T1000 (cell line): ENCODE data around the gene AUTS2.

Experiments
- DNase-seq: peaks from one replicate; lab custom pipeline; 2025; ENCODE audit warnings: mixed read lengths; lab: John Stamatoyannopoulos, UW

AUTS2 gene

DNA sequence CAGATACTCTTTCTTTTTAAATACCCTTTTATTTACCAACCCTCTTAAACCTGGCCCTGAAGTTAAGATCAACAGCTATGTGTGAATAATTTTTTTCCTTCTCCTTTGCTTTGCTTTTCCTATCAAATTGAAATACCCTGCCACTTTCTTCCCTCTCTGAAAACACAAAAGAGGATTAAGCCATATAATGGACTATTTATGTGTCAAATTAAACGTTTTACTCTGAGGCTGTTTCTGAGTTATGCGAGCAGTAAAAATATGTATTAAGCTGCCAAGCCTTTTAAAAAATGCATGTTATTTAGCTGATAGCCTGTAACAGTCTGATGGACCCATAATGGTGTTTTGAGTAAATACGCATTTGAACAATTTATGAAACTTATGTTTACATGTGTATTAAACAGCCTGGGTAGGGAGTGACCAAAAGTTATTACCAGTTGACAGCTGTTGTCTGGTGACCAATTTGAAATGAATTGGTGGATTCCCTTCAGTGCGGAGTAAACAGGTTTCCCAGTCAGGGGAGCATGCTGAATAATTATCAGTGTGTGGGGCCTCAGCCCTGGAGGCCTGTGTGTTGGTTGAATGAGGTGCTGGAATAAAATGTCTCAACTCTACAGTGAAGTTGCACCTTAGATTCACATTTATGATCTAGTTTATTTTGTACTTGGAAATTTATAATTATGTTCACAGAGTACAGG is 89.6 kb downstream of the AUTS2 start:
- DNase-seq = no peak

DNA sequence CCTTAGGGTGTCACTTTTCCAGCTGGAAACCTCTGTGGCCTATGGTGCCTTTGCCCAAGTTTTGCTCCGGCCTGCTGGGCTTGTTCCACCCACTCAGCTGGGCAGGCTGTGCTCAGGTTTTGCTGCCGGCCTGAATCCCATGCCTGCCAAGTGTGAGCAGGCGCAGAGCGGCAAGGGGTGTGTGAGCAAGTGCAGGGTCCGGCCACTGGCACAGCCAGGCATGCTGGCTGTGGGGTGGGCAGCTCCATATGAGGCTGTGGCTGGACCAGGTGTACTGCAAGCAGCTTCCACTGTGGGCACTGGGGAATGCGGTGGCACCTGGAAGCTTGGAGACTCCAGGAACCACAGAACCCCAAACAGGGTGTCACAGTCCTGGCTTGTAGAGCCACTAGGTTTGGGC is 92.1 kb downstream of the AUTS2 start:
- DNase-seq = no peak

DNA sequence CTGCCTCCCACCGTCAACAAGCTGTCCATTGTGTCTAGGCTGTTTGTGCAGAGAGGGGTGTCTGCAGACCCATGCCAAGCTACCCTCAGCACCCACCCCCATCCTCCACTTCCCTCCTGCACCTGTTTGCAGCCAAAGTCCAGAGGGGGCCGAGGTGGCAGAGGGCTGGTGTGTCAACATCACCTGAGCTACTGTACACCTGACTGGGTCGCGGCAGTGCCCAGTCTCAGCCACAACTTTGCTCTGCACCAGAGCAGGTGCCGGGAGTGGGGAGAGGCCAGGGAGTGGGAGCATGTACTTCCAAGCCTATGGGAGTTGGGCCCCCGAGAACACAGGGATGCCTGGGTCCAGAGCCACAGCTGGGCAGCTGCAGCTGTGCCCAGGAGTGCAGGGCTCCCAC is 93.1 kb downstream of the AUTS2 start:
- DNase-seq = no peak

DNA sequence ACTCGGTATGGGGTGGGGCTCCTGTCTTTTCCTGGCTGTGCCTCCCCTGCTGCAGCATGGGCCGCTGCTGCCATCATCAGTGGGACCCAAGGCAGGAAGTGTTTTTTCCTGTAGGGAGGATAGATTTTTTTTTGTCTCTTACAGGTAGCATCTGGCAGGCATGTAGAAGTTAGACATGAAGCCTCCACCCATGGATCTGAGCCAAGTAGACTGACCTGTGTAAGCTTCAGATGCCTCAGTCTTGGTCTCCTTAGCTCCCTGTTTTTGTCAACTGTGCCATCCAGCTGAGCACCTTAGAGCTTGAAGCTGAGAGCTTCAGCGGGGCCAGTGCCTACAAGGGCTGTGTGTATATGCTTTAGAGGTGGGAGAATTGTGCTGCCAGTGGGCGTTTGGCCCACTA is 93.5 kb downstream of the AUTS2 start:
- DNase-seq = no peak

DNA sequence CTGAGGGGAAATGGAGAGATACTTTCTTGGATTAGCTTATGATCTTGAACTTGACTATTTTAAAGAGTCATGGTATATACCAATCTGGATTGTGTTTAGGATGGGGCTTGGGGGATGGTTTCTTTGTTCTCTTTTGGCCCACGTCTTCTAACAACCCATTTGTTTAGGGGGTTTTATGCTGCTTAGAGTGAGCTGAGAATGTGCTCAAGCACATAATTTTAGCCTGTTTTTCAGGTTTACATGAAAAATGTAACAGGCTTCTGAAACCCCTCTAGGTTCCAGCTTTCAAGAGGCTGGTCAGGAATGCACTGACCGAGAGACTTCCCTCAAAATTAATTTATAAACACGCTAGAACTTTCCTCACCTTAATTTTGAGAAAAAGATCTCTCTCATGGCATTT is 94.3 kb downstream of the AUTS2 start:
- DNase-seq = no peak

DNA sequence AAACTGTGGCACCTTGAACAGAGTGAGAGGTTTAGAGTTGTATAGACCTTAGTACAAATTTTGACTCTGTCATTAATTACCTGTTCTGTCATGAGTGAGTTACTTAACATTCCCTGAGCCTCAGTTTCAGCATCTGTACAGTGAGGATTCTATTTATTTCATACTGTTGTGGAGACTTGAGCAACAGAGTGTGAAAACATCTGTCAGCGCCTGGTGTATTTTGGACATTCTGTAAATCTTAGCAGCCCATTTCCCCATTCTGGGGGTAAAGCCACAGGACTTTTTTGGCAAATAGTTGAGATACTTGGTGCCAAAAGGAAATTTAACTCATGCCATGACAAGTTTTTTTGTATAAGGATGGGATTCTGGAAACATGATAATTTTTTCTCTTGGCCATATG is 94.8 kb downstream of the AUTS2 start:
- DNase-seq = no peak

DNA sequence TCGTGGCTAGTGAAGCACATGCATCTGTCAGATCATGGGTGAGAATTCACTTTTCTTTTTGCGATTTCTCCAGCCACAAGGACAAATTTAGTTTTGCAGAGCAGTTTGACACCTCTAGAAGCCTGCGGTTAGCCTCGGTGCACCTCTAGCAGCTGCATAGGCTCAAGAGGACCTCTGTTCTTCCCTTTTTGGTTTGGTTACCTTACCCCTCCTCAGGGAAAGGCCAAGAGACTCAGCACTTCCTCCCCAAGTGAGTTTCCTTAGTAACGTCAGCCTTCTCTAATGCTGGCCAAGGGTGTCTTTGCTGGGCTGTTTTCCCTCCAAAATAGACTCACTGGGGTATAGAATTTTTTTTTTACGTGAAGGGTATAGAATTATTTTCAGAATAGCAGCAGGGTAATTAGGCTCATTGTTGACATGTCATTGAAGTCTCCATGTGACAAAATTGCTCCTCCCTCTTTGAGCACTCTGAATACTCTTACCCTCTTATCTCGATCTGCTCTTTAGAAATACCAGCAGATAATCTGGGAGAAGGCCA is 97.8 kb downstream of the AUTS2 start:
- DNase-seq = no peak

DNA sequence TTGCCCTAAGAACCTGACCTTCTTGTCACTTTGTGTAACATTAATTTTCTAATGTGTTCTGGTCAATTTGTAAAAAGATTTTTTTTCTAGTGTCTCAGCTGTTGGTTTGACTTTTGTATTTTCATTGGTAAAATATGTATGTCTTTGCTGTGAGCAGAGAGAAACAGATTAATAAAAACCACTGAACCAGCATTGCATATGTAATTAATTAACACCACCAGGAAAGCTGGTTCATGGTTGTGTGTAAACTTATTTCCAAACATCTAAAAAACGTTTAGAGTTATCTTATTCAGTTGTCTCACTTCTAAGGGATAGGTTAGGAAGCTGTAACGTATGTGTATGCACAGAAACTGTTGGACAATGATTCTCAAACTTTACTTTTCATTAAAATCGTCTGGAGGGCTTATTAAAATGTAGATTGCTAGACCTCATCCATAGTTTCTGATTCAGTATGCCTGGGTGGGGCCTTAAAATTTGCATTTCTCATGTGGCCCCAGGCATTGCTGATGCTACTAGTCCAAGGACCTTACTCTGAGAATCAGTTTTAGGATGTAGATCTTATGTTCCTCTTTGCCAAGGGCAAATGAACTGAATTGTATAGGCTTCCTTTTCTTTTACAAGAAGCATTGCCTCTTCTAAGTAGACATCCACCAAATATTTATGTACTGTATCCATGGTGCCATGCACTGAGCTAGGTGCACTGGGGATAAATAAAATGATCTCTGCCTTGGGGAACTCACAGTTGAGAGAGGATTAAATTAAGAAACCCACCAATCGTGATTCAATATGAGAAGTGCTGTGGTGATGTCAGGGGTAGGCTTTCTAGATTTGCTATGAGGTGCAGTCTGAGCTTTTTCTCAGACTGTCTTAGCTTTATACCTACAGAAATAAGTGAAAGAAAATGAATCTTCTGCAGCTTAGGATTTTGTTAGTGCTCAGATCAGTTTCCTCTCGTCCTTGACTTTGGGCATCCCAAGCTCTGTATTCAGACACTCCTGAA is 98.7 kb downstream of the AUTS2 start:
- DNase-seq = no peak

DNA sequence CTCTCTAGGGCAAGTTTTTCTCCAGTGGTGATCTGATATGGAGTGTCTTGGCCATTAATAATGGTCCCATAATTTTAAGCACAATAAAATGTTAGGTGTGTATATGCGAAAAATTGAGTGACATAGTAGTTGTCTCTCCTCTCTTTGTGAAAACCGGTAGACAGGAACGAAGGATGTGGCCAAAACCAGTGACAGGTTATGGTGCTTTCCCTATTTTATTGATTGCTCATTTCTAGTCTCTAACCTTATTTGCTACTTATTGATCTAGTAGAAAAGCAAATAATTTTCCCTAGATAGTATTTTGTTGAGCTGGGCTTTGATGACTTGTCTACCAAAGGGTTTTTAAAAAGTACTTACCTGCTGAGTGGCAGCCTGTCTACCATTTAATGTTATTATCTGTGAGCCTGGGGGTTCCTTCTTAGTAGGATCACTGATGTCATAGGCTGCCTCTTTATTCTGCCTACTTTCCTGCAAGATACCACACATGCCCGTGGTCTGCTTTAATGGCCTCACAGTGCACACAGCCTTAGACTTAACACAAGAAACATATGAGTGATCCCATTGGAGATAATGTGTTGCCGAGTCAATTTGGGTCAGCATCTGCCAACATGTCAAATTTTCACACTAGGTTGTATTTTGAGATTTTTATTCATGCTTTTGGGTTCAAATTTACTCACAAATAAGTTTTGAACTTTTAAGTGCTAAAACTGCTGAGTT is 100.0 kb downstream of the AUTS2 start:
- no peak for DNase-seq

DNA sequence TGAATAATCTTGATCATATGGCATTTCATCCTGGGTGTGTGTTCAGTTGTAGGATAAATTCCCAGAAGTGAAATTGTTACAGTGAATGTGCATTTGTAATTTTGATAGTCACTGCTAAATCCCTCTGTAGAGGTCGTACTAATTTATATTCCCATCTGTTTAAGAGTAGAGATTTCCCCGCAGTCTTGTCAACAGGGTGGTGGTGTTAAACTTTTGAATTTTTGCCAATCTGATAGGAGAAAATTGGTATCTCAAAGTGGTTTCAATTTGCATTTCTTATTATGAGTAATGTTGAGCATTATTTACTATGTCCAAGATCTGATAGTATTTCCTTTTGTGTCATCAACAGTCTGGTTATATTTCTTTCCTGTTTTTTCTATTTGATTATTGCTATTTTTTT is 101.7 kb downstream of the AUTS2 start:
- no peak for DNase-seq

DNA sequence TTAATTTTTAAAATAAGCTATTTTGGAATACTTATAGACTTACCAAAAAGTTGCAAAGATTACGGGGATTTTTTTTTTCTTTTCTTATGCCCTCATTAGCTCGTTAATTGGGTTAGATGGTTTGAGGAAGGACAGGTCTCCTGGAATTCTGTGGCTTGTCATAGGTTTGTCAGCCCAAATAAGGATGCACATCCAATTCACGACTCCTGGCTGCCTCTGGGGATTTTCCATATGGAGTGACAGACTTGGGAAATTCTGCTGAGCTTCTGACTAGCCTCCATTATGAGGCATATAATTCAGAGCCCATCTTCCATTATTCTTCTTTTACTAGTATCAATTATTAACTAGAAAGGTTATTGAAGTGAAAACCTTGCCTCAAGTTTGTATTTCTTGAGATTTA is 102.1 kb downstream of the AUTS2 start:
- no peak for DNase-seq

DNA sequence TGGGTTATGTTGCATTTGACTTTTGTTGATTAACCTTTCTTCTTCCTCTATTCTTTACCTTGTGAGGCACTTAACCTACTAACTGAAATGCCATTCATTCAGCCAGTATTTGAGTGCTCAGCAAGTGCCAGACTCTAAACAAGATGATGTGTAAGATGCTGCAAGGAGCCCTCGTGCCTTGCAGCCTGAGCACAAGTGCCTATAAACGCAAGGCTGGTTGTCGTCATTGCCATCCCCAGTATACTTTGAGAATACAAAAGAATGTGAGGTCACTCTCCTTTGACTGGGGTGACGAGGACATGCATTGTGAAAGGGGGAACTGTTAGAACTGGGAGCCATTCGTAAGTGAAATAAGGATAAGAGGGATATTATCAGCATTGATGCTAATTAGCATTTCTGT is 103.0 kb downstream of the AUTS2 start:
- no peak for DNase-seq

DNA sequence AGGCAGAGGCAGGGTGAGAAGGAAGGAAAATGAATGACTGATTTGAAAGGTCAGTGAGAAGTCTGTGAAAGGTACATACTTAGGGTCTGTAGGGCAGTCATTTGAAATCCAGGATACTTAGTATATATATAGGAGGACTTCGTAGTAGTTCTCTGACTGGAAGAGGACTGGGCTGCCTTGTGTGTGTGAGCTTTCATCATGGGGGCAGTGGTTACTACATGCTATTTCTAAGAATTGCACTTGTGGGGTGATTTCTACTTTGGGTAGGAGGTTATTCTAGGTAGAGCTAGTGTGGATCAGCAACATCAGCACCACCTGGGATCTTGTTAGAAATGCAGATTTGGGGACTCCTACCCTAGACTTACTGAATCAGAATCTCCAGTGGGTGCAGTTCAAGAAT is 104.1 kb downstream of the AUTS2 start:
- DNase-seq = no peak

DNA sequence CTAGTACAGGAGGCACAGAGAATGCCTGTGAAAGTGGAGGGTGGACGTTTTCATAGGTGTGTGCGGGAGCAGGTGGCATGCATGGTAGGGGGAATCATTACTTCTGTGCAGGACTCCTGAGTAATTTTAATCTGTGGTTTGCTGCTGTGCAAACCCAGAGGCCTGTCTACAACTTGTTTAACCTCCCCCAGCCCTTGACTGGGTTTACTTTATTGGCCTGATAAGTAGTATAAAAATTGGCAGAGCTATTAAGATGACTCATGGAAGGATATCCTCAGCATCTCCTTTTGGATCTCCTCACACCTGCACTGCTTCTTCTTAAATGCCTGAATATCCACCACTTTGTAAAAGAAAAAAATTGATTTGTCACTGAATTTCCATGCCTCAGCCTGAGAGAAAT is 104.8 kb downstream of the AUTS2 start:
- DNase-seq = no peak

DNA sequence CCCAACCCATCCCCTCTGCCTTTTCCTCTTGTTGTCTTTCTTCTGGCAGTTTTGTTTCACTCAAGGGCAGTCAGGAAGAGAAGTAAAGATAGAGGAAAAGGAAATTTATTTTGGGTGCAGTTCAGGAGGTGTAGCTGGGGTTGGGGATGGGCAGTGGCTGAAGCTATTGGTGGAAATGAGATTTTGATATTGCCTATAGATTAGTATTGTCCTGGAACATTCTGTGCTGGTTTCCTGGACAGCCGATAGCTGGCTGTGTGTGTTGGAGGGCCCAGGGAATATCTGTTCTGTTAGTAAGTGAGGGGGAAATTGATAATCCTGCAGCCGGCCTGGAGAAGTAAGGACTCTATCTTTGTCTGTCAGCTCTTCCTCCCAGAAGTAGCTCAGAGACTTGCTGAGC is 107.8 kb downstream of the AUTS2 start:
- DNase-seq = no peak

DNA sequence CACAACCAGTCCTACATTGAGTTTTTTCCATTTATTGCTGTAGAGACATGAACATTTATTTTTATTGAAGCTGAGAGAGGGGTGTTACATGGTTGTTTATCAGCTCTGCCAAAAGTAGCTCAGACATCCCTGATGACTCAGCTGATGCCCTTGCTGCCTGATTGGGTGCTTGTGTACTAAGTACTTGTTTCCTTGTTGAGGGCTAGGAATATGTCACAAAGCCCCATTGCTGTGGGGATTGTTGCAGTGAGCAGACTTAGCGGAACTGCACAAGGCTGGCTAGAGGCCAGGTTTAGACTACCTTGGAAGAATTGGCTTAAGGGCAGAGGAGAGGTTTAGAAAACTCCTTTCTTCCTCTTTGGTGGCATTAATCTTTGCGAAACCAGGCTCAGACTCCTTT is 110.6 kb downstream of the AUTS2 start:
- DNase-seq = no peak

DNA sequence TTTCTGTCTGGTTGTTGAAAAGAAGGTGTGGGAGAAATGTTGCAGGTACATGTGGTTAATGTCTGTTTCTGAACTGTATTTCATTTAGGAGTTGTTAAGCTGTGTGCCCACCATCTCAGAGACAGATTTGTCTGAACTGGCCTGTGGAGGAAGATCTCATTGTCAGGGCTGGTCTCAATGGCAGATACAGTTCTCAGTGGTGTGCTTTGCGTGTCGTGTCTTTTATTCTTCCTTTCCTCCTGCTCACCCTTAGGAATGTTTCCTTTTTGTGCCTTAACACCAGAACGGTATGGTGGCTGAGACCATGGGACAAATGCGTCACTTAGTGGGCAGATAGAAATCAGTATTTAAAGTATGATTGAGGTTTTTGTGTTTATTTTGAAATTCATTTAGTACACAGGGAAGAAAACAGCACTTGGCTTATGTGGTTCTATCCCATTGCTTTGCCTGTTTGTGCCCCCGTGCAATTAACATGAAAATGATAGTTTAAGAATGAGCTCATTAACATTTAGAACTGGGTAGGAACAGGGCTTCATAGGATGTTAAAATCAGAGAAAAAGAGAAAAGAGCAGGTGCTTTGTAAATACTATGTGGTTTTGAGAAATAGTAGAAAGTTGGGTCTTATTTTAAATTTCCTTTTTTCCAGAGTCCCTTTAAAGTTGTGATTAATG is 112.6 kb downstream of the AUTS2 start:
- no peak for DNase-seq

DNA sequence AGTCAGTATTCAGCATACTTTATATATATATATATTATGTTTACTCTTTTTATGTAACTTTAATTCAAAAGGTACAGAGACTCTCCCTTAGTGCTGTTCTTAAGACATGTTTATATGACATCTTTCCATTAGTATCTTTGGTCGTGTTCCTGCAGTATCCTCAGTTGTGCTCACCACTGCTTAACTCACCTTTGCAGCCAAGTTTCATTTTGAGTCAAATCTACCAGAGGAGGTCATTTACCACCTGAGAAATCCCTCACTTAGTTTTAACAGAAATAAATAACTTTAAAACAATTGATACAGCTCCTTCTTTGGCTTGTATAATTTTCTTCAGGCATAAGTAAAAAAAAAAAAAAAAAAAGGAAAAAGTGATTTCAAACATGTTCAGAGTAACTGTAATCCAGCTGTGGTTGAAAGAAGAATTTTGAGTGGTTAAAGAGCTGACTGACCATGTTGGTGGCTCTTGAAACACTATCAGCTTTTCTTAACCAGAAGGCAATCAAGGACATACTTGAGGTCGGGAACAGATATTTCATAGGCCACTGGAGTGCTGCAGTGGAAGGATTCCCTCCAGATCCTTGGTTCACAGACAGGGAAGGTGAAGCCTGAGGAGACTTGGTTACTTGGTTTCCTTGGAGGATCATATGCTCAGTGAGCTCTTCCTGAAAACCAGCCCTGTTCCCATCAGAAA is 116.8 kb downstream of the AUTS2 start:
- no peak for DNase-seq

DNA sequence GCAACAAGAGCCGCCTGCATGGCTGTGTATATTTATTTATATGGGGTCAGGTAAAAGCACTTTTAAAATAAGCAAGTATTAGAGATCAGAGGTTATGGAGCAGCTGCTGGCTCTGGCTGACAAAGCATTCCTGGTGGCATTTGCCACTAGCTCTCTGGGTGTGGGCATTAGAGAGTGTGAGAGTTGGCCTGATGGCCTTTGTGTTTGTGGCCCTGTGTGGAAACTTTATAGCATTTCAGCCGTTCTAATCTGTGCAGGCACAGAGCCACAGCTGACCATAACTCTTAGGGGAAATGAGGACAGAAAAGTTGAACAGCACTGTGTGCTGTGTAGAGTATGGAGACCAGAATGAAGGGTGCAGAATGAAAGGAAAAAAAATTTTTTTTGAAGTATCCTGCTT is 118.9 kb downstream of the AUTS2 start:
- no peak for DNase-seq

DNA sequence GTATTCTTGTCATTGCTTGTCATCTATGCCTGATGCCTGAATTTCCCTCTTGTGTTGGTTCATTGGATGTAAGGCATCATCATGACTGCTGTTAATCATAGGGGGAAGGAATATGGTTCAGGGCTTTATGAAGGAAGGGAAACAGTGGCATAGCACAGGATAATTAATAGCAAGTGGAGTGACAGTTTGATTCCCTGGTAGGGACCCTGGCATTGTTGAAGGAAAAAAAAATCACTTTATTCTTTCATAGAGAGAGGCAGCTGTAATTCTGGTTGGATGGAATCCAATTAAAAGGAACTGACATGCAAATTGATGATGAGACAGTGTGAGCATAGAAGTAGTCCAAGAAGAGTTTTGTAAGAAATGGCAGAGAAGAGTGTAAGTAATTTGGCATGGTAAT is 121.4 kb downstream of the AUTS2 start:
- no peak for DNase-seq

DNA sequence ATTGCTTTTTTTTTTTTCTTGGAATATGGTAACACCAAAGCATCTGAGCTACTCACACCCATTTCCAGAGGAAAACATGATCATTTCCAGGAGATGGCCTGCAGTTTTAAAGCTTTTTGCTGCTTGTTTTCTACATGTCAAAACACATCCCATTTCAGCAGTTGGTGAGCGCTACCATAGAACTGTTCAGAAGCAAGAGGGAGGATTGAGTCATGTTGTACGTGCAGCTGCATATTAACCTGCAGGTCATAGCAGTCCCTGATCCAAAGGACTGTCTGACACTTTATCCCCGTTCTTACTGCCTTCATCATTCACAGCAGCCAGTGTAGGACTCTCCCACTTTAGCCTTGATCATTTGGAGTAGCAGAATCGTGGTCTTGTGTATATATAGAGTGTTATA is 124.6 kb downstream of the AUTS2 start:
- DNase-seq = no peak
